Sigmoid colon (tissue), 7 donors: Measurements from ENCODE around the gene C16orf46. TPM values are rescaled to one million over a fixed set of nuclear protein-coding genes. Genes with fewer than 3 reads are reported as not detected.

ENCODE experiments used
- DNase-seq: peaks from one replicate; pipeline ENCODE4 v3.0.0-alpha.2; 2019
- H3K27ac ChIP-seq, 4 donors: fragments of 200-600 bp; sonication (generic); one replicate each; pipeline ENCODE4 v1.5.1; 2016 to 2019; ENCODE audit warnings: mild to moderate bottlenecking in 1 of 4
- H3K27me3 ChIP-seq, 3 donors: fragments of 200-600 bp; sonication (generic); one replicate each; pipeline ENCODE4 v1.5.1; 2019; ENCODE audit warnings: mild to moderate bottlenecking in 1 of 3
- H3K36me3 ChIP-seq, 4 donors: fragments of 200-600 bp; sonication (generic); one replicate each; pipeline ENCODE4 v1.5.1; 2016 to 2019
- H3K4me1 ChIP-seq, 4 donors: fragments of 200-600 bp; sonication (generic); one replicate each; pipeline ENCODE4 v1.5.1; 2017 to 2019
- H3K4me3 ChIP-seq, 4 donors: fragments of 200-600 bp; sonication (generic); one replicate each; pipeline ENCODE4 v1.5.1; 2017 to 2019; ENCODE audit warnings: mild to moderate bottlenecking in 2 of 4, moderate library complexity in 1 of 4
- H3K9me3 ChIP-seq, 4 donors: fragments of 200-600 bp in 3 of 4; sonication (generic) in 3 of 4; one replicate each; pipeline versions ENCODE4 v1.5.1 to v1.6.1; 2013 to 2019
- EP300 ChIP-seq, 4 donors: sonication (generic); formaldehyde crosslinking; IDR thresholded peaks; one replicate each; pipeline ENCODE4 v1.6.1; 2017; ENCODE audit warnings: antibody characterized with exemption in 4 of 4
- POLR2A ChIP-seq, 2 donors: fragments of 450-650 bp; IDR thresholded peaks; one replicate each; pipeline ENCODE4 v1.6.1; 2016; ENCODE audit warnings: antibody characterized with exemption in 2 of 2, mild to moderate bottlenecking in 2 of 2, moderate library complexity in 2 of 2
- POLR2AphosphoS5 ChIP-seq, 4 donors: sonication (generic); formaldehyde crosslinking; IDR thresholded peaks; one replicate each; pipeline ENCODE4 v1.6.1; 2017; ENCODE audit warnings: antibody characterized with exemption in 4 of 4
- WGBS, 2 donors: extraction: QIAGEN DNeasy Blood & Tissue Kit; methylation state at CpG; one replicate each; pipeline ENCODE4 v1.1.7; 2013; 5-methylcytosine and 5-hydroxymethylcytosine counted together
- intact Hi-C: fragments of 100-400 bp; cut with DNase I; formaldehyde crosslinking; loops from one replicate; pipeline ENCODE4 v1.15.1; 2023
- polyA plus RNA-seq, 3 donors: library from polyadenylated mRNA; stranded (reverse); fragments of 200-250 nt; gene quantifications; one replicate each; pipeline ENCODE4 v1.2.3, GENCODE V29; 2013
- total RNA-seq, 4 donors: library from RNA; depleted of rRNA; stranded (reverse); fragments of >200 nt; gene quantifications; one replicate each; pipeline ENCODE4 v1.1.0, GENCODE V29; 2016
- TF ChIP-seq, protein P1 (sequence below), 4 experiments: fragments of 450-650 bp in 3 of 4; fragments of 200-600 bp in 1 of 4; IDR thresholded peaks; one replicate each; pipeline ENCODE4 v1.5.1; 2016 to 2019; ENCODE audit warnings: antibody characterized with exemption in 4 of 4, mild to moderate bottlenecking in 3 of 4, moderate library complexity in 2 of 4
- donor health status: healthy with polysubstance abuse.
- donor health status: Bipolar disorder and iron deficiency.
- donor health status: healthy.

The C16orf46 gene
- total and polyA plus RNA-seq, 7 donors, result 0.27 to 1.1 (median 1.1) TPM; not detected in 4

DNA sequence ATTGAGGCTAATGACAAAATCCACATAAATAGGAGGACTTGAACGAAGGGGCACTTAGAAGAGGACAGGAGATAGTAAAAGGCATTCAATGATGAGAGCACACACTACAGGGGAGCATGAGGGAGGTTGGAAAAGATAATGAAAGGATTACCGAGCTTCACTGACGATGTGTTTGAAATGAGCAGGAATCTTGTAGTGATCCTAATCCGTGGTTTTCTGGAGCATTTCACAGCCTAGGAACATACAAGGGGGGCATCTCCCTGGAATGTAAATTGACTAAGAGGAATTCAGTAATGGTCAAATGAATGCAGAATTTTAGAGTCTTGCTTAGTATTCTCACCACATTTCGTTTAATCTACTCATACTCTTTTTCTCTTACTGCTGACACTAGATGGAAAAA, 36.2 kb downstream of the C16orf46 start:
- Histone ChIP-seq H3K9me3 (no peaks in the 10 kb centered on the region), H3K27ac (no peak overlapping the region), H3K27me3 (no peaks in the 10 kb centered on the region), H3K4me3 (no peak overlapping the region), H3K36me3 (peaks cover 8 to 47% (median 34%) of the 10 kb centered on the region in 4 donors), H3K4me1 (peaks cover 0 to 28% (median 20%) of the 10 kb centered on the region in 4 donors)
- TF ChIP-seq POLR2AphosphoS5 (IDR thresholded peaks at IDR 0.05) (no peak), EP300 (IDR thresholded peaks at IDR 0.05) (no peak), POLR2A (IDR thresholded peaks at IDR 0.05) (no peak)
- TF ChIP-seq, protein P1, sequence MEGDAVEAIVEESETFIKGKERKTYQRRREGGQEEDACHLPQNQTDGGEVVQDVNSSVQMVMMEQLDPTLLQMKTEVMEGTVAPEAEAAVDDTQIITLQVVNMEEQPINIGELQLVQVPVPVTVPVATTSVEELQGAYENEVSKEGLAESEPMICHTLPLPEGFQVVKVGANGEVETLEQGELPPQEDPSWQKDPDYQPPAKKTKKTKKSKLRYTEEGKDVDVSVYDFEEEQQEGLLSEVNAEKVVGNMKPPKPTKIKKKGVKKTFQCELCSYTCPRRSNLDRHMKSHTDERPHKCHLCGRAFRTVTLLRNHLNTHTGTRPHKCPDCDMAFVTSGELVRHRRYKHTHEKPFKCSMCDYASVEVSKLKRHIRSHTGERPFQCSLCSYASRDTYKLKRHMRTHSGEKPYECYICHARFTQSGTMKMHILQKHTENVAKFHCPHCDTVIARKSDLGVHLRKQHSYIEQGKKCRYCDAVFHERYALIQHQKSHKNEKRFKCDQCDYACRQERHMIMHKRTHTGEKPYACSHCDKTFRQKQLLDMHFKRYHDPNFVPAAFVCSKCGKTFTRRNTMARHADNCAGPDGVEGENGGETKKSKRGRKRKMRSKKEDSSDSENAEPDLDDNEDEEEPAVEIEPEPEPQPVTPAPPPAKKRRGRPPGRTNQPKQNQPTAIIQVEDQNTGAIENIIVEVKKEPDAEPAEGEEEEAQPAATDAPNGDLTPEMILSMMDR (IDR thresholded peaks at IDR 0.05), result no peak
- intact Hi-C loops, result no loop called here
- whole genome bisulfite sequencing, 2 donors, result 90 to 91% methylated on average over 5 of the region's 5 CpGs
- no peak for DNase-seq

DNA sequence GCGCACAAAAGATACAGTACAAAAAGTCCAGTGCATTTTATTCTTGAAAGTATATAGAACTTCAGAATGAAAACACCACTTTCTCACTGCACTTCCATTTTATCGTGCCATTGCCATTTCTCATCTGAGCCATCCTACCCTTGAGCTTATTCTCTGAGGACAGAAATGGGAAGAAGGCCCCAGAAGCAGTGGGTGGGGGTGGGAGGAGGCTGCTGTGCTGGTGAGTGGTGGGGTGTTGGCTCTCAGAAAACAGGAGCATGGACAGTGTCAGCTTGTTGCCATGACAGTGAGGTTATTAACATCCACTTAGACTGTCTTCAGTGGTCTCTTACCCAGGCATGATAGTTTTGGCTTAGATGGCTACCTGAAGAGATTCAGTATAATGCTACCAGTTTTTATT, 36.9 kb downstream of the C16orf46 start:
- 96 to 97% methylated on average over 2 of the region's 2 CpGs for WGBS, 2 donors
- intact Hi-C loops, result no loop called here
- H3K4me1 ChIP-seq, result peaks cover 0 to 32% (median 23%) of the 10 kb centered on the region in 4 donors
- H3K27ac ChIP-seq, result no peak overlapping the region
- peaks cover 8 to 40% (median 32%) of the 10 kb centered on the region in 4 donors for H3K36me3 ChIP-seq
- no peaks in the 10 kb centered on the region for H3K9me3 ChIP-seq
- no peaks in the 10 kb centered on the region for H3K27me3 ChIP-seq
- no peak for DNase-seq
- H3K4me3 ChIP-seq, result no peak overlapping the region
- no peak for TF ChIP-seq POLR2A (IDR thresholded peaks at IDR 0.05)
- TF ChIP-seq, protein P1 (IDR thresholded peaks at IDR 0.05), result no peak
- TF ChIP-seq POLR2AphosphoS5 (IDR thresholded peaks at IDR 0.05), result no peak
- no peak for TF ChIP-seq EP300 (IDR thresholded peaks at IDR 0.05)

DNA sequence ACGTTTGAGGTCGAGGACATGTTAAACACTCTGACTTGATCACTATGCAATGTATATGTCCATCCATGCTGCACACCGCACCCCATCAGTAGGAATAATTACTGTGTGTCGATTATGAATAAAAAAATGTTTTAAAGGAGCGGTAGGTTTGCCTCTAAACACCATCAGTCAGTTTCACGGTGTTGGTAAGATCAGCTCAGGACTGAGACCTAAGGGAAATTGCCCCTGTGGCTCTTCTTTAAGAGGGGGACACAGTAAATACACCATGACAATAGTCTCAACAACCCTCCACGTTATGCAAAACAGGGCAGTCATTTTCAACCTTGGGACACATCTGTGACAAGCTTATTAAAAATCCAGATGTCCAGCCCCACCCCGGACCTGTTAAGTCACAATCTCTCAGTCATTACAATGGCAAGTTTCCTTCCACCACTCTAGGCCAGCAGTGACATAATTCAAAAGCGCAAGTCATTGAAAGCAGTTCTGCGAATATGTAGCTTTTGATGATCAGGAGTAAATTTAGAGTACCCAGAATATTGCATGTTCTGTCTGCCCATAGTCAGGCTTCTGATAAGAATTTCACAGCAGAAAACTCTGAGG, 40.2 kb downstream of the C16orf46 start:
- TF ChIP-seq, protein P1 (IDR thresholded peaks at IDR 0.05), result no peak
- TF ChIP-seq EP300 (IDR thresholded peaks at IDR 0.05) (no peak), POLR2AphosphoS5 (IDR thresholded peaks at IDR 0.05) (no peak), POLR2A (IDR thresholded peaks at IDR 0.05) (no peak)
- DNase-seq, result no peak
- intact Hi-C loops, result loop anchor here (2.0 to 10.0 kb wide), 4 partner anchors 40 to 700 kb away; partner anchors contain the start of genes C16orf46 and GCSH
- no peaks in the 10 kb centered on the region for H3K9me3 ChIP-seq
- peaks cover 0 to 32% (median 23%) of the 10 kb centered on the region in 4 donors for H3K4me1 ChIP-seq
- peak overlapping the region; percentile 60 to 86 (median 78) for H3K27ac ChIP-seq
- WGBS, 2 donors, result 21 to 34% methylated on average over 10 of the region's 10 CpGs
- peak overlapping the region; percentile 61 to 84 (median 71) for H3K4me3 ChIP-seq
- no peaks in the 10 kb centered on the region for H3K27me3 ChIP-seq
- H3K36me3 ChIP-seq, result peaks cover 0 to 8% (median 4%) of the 10 kb centered on the region in 4 donors

- Histone ChIP-seq H3K27me3 (no peaks in the 10 kb centered on the region), H3K4me1 (peaks cover 0 to 32% (median 23%) of the 10 kb centered on the region in 4 donors), H3K27ac (peak overlapping the region; percentile 60 to 86 (median 78)), H3K9me3 (no peaks in the 10 kb centered on the region), H3K36me3 (peaks cover 0 to under 1% (median 0%) of the 10 kb centered on the region in 4 donors), H3K4me3 (peak overlapping the region; percentile 61 to 84 (median 71))
- TF ChIP-seq, protein P1 (IDR thresholded peaks at IDR 0.05), result no peak
- no peak for TF ChIP-seq POLR2AphosphoS5 (IDR thresholded peaks at IDR 0.05)
- no peak for TF ChIP-seq EP300 (IDR thresholded peaks at IDR 0.05)
- TF ChIP-seq POLR2A (IDR thresholded peaks at IDR 0.05), result no peak
- 0 to 1% methylated on average over 80 of the region's 80 CpGs for WGBS, 2 donors
- intact Hi-C loops, result loop anchor here (2.0 to 10.0 kb wide), 5 partner anchors 29 to 701 kb away; partner anchors contain the start of genes C16orf46, CENPN, CMC2 and GCSH
- peak; percentile 72 for DNase-seq
Measured at GRCh38 chr16:81035975-81036750, 40.9 kb downstream of the C16orf46 start.
